Measurements from ENCODE around the gene KIF26B. TPM values are rescaled to one million over a fixed set of nuclear protein-coding genes. Genes with fewer than 3 reads are reported as not detected.

KIF26B gene
- polyA plus RNA-seq, 1 donor from 2014 or later, result 6.3 TPM

- no peaks in the 10 kb centered on the region for H3K27me3 ChIP-seq (ENCODE audit: insufficient read depth, low read depth, low read length)
- H3K9ac ChIP-seq (ENCODE audit: low read length), result no peak overlapping the region
- no peaks in the 10 kb centered on the region for H4K20me1 ChIP-seq (ENCODE audit: insufficient read depth)
- no peaks in the 10 kb centered on the region for H3K79me2 ChIP-seq (replicated peaks; ENCODE audit: insufficient read depth, low read length)
- no peaks in the 10 kb centered on the region for H3F3A ChIP-seq (ENCODE audit: insufficient read depth, low read length, poor library complexity, severe bottlenecking)
- TF ChIP-seq MXI1 (conservative IDR thresholded peaks at IDR 0.05; ENCODE audit: poor library complexity, severe bottlenecking) (no peak), REST (IDR thresholded peaks at IDR 0.05; ENCODE audit: borderline replicate concordance) (no peak)
- H3K36me3 ChIP-seq (ENCODE audit: insufficient read depth, low read length), result no peaks in the 10 kb centered on the region
- H2AFZ ChIP-seq (ENCODE audit: low read depth, low read length), result no peak overlapping the region
- H3K4me2 ChIP-seq (ENCODE audit: low read length), result no peak overlapping the region
- no peak overlapping the region for H3K4me3 ChIP-seq (ENCODE audit: low read length)
- no peaks in the 10 kb centered on the region for H3K9me2 ChIP-seq (ENCODE audit: insufficient read depth, low read length)
- no peak overlapping the region for H3K27ac ChIP-seq (ENCODE audit: low read length)
- H3K9me3 ChIP-seq (ENCODE audit: low read length), result no peaks in the 10 kb centered on the region
Measured at GRCh38 chr1:245609354-245610150, 454.8 kb downstream of the KIF26B start.

GRCh38 chr1:245611251-245611650, 456.5 kb downstream of the KIF26B start:
- TF ChIP-seq EZH2 (IDR thresholded peaks at IDR 0.05; ENCODE audit: borderline replicate concordance, insufficient read depth, low read length, poor library complexity, severe bottlenecking) (no peak), EP300 (conservative IDR thresholded peaks at IDR 0.05; ENCODE audit: poor library complexity, severe bottlenecking) (no peak), TAF1 (IDR thresholded peaks at IDR 0.05; ENCODE audit: low read depth) (no peak), CTCF (IDR thresholded peaks at IDR 0.05; ENCODE audit: poor library complexity, severe bottlenecking) (no peak), MXI1 (conservative IDR thresholded peaks at IDR 0.05; ENCODE audit: poor library complexity, severe bottlenecking) (no peak), SMC3 (conservative IDR thresholded peaks at IDR 0.05; ENCODE audit: poor library complexity) (no peak), RAD21 (conservative IDR thresholded peaks at IDR 0.05) (no peak), POLR2AphosphoS5 (IDR thresholded peaks at IDR 0.05) (no peak), REST (IDR thresholded peaks at IDR 0.05; ENCODE audit: borderline replicate concordance) (no peak)
- H3K4me3 ChIP-seq (ENCODE audit: low read length), result no peak overlapping the region
- H2AFZ ChIP-seq (ENCODE audit: low read depth, low read length), result no peak overlapping the region

More at GRCh38 chr1:245611251-245611650, 456.5 kb downstream of the KIF26B start:
- Histone ChIP-seq H3K4me2 (ENCODE audit: low read length) (no peak overlapping the region), H3F3A (ENCODE audit: insufficient read depth, low read length, poor library complexity, severe bottlenecking) (no peaks in the 10 kb centered on the region), H3K79me2 (replicated peaks; ENCODE audit: insufficient read depth, low read length) (no peaks in the 10 kb centered on the region), H3K27ac (ENCODE audit: low read length) (no peak overlapping the region), H3K9me3 (ENCODE audit: low read length) (no peaks in the 10 kb centered on the region), H3K9ac (ENCODE audit: low read length) (no peak overlapping the region), H4K20me1 (ENCODE audit: insufficient read depth) (no peaks in the 10 kb centered on the region), H3K36me3 (ENCODE audit: insufficient read depth, low read length) (no peaks in the 10 kb centered on the region), H3K9me2 (ENCODE audit: insufficient read depth, low read length) (no peaks in the 10 kb centered on the region), H3K27me3 (ENCODE audit: insufficient read depth, low read depth, low read length) (no peaks in the 10 kb centered on the region)

Measured in neural cell (in vitro differentiated cells).